Activated CD4-positive, alpha-beta memory T cell treated with anti-CD3 and anti-CD28 coated beads for 36 hours (primary cell): Measurements from ENCODE around the gene TMEM273. TPM values are rescaled to one million over a fixed set of nuclear protein-coding genes. Genes with fewer than 3 reads are reported as not detected.

Experiments
- CTCF ChIA-PET: fragments of 350-600 bp; sonication (Branson Sonifier 250); formaldehyde crosslinking; loops from one replicate; lab custom pipeline; 2021; ENCODE audit warnings: antibody characterized with exemption, inconsistent platforms; lab: Charles Lee
- POLR2A ChIA-PET: fragments of 350-600 bp; sonication (Branson Sonifier 250); formaldehyde crosslinking; loops from one replicate; lab custom pipeline; 2021; ENCODE audit warnings: antibody characterized with exemption; lab: Charles Lee
- DNase-seq: peaks from one replicate; pipeline ENCODE4 v3.0.0-alpha.2; 2020
- H3K27ac Mint-ChIP-seq: one replicate; pipeline ENCODE4 v1.8.0; 2021; ENCODE audit warnings: mixed read lengths
- H3K27me3 Mint-ChIP-seq: one replicate; pipeline ENCODE4 v1.8.0; 2021; ENCODE audit warnings: mixed read lengths
- H3K36me3 Mint-ChIP-seq: one replicate; pipeline ENCODE4 v1.8.0; 2021; ENCODE audit warnings: mixed read lengths
- H3K4me1 Mint-ChIP-seq: one replicate; pipeline ENCODE4 v1.8.0; 2021; ENCODE audit warnings: low read depth, mixed read lengths
- H3K4me3 Mint-ChIP-seq: one replicate; pipeline ENCODE4 v1.8.0; 2021; ENCODE audit warnings: mild to moderate bottlenecking, mixed read lengths
- H3K9me3 Mint-ChIP-seq: one replicate; pipeline ENCODE4 v1.8.0; 2021; ENCODE audit warnings: mixed read lengths
- intact Hi-C: fragments of 100-400 bp; cut with micrococcal nuclease; formaldehyde crosslinking; loops from one replicate; pipeline ENCODE4 v1.15.1; 2023
- total RNA-seq, 2 experiments: library from RNA; stranded (reverse); gene quantifications; one replicate each; pipeline ENCODE4 v1.2.3, GENCODE V29; 2021

Gene TMEM273
- total RNA-seq, 2 experiments from 2014 or later: 106 to 108 TPM

DNA sequence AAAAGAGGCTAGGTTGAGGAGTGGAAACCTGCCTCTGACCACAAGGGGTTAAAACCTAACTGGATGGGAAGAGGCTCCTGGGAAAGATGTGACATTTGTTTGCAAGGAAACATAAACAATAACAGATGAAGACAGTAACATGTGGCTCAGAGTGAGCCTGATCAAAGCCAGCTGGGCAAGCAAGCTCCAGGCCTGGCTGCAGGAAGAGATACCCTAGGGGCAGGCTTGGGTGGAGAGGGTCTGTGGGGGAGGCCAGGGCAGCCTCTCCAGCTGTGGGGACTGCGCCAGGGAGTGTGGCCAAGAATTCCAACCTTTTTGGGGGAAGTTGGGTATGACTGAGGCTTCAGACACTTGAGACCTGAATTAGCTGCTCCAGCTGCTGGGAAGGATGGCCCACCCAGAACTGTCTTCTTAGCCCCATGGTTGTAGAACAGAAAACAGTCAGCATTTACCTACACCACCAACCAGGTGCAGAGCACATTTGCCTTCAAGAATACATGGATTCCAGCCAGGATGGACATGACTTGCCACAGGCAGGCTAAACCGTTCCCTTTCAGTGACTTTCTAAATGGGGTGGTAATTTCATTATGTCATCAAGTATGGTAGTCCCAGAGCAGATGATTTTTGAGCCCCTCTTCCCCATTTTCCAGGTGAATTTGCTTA is 44.0 kb downstream of the TMEM273 start:
- intact Hi-C loops: no loop called here
- Mint-ChIP-seq H3K27me3 (no peaks in the 10 kb centered on the region), H3K4me3 (no peak overlapping the region), H3K27ac (no peak overlapping the region), H3K4me1 (no peaks in the 10 kb centered on the region), H3K9me3 (peaks cover 12% of the 10 kb centered on the region), H3K36me3 (no peaks in the 10 kb centered on the region)
- ChIA-PET CTCF (no interaction called here), POLR2A (interaction anchor here (2.0 kb wide), 1 partner anchor 11 kb away, joined by 5 read pairs; no protein-coding TSS in a partner anchor)
- no peak for DNase-seq

- intact Hi-C loops: no loop called here
- Mint-ChIP-seq H3K4me3 (no peak overlapping the region), H3K27me3 (no peaks in the 10 kb centered on the region), H3K27ac (no peak overlapping the region), H3K36me3 (no peaks in the 10 kb centered on the region), H3K9me3 (peaks cover 9% of the 10 kb centered on the region), H3K4me1 (no peaks in the 10 kb centered on the region)
- POLR2A ChIA-PET: no interaction called here
- CTCF ChIA-PET: no interaction called here
- no peak for DNase-seq
Measured at GRCh38 chr10:49143249-49143648, 44.9 kb downstream of the TMEM273 start.

GRCh38 chr10:49141541-49142332 is 46.5 kb downstream of the TMEM273 start:
- intact Hi-C loops: no loop called here
- no peak overlapping the region for H3K4me3 Mint-ChIP-seq
- DNase-seq: no peak
- no peaks in the 10 kb centered on the region for H3K27me3 Mint-ChIP-seq
- H3K9me3 Mint-ChIP-seq: no peaks in the 10 kb centered on the region
- ChIA-PET POLR2A (no interaction called here), CTCF (no interaction called here)
- no peak overlapping the region for H3K27ac Mint-ChIP-seq
- H3K36me3 Mint-ChIP-seq: no peaks in the 10 kb centered on the region
- H3K4me1 Mint-ChIP-seq: no peaks in the 10 kb centered on the region

DNA sequence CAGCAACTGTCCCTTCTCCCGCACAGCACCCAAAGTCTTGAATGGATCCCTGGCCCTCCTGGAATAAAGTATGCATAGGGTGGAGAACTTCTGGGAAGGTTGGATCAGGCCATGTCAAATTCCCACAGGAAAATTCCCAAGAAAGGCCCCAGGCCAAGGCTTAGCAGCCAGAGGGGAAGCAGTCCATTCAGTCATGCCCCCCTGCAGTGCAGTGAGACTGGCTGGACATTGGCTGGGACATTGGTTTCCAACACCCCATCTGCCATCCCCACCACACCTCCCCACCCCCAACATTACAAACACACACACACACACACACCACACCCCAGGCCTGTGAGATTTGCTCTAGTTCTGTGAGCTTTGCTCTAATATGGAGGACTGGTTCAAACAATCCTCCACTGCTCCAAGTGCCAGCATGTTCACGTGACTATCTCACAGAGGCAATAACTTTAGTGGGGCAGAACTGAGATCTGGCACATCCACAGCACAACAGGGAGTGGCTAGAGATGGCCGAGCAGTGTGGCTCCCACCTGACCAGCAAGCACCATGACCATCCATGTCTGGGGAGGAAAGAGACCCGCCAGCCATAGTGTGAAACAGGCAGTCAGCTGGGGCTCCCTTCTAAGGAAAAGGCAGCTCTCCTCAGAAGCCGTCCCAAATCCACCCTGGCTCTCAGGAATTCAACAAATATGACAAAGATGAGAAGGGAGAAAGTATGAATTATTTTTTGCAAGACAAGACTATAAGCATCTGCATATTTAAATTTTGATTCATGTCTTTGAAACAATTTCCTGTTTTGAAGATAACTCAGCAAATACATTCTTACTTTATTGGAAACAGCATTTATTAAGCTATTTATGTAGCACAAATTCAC is 47.6 kb downstream of the TMEM273 start:
- POLR2A ChIA-PET: no interaction called here
- Mint-ChIP-seq H3K27me3 (peaks cover 4% of the 10 kb centered on the region), H3K36me3 (no peaks in the 10 kb centered on the region), H3K9me3 (no peaks in the 10 kb centered on the region), H3K4me3 (no peak overlapping the region), H3K27ac (no peak overlapping the region), H3K4me1 (no peaks in the 10 kb centered on the region)
- DNase-seq: no peak
- intact Hi-C loops: no loop called here
- CTCF ChIA-PET: no interaction called here

- no peaks in the 10 kb centered on the region for H3K36me3 Mint-ChIP-seq
- H3K27ac Mint-ChIP-seq: no peak overlapping the region
- no peak overlapping the region for H3K4me3 Mint-ChIP-seq
- POLR2A ChIA-PET: no interaction called here
- no peaks in the 10 kb centered on the region for H3K9me3 Mint-ChIP-seq
- no peaks in the 10 kb centered on the region for H3K4me1 Mint-ChIP-seq
- DNase-seq: peak; percentile 19
- H3K27me3 Mint-ChIP-seq: peaks cover 5% of the 10 kb centered on the region
- intact Hi-C loops: no loop called here
- CTCF ChIA-PET: no interaction called here
Measured at GRCh38 chr10:49139846-49140195, 48.4 kb downstream of the TMEM273 start.

DNA sequence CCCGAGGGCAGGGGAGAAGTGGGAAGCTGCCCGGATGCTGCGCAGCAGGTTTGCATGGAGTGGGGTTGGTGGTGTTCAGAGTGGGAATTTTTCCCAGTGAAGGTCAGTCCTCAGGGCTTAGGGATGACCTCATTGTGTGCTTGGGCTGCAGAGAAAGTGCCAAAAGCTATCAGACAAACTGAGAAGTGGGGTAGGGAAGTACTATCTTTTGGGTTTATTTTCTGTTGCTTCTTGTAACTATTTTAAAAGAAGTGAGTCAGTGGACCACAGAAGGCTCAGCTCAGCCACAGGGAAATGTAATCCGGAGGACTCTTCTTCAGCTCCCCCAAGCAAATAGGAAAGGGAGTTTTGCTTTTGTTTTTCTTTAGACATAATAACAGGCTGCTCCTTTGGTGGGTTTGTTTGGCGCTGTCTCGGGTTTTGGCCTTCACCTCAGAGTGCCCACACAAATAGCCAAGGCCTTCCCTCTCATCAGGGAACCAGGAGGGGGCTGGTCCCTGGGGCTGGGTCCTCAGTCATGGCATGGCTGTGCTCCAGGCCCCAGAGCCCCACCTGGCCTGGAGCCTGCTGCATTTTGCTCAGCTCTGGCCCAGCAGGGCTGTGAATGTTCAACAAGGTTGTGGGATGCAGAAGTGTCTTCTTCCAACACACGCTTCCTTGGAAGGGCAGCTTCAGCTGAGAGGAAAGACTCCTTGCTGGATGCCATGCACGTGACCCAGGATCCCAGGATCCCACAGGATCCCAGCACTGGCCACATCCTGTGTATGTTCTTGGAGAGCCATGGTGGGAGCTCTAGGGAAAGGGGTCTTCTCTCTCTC is 49.0 kb downstream of the TMEM273 start:
- intact Hi-C loops: no loop called here
- Mint-ChIP-seq H3K27ac (no peak overlapping the region), H3K4me3 (no peak overlapping the region), H3K36me3 (no peaks in the 10 kb centered on the region), H3K4me1 (no peaks in the 10 kb centered on the region), H3K27me3 (peaks cover 5% of the 10 kb centered on the region), H3K9me3 (no peaks in the 10 kb centered on the region)
- ChIA-PET POLR2A (no interaction called here), CTCF (interaction anchor here (0.9 kb wide), 1 partner anchor 483 kb away, joined by 3 read pairs; no protein-coding TSS in a partner anchor)
- DNase-seq: no peak

DNA sequence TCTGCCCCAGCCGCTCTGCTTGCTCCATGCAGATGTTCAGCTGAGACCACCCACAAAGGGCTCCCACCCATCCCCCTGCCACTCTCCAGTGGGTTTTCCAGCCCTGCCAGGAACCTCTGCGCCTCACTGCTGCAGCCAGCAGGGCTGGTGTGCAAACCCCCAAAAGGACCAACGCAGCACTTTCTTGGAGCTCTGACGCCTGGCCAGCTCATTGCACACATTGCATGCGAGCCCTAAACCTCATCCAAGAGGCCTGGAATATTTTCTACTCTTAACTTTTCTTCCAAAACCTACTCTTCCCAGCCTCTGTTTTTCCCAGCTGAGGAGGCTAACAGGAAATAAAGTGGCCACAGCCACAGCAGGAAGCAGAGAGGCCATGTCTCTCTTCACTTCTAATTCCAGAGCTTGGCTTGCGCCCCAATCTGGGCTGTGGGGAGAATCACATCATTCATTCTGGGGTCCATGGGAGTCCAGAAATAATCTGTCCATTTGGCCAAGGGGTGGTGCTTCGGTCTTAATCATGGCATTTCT is 49.8 kb downstream of the TMEM273 start:
- Mint-ChIP-seq H3K4me1 (no peaks in the 10 kb centered on the region), H3K36me3 (no peaks in the 10 kb centered on the region)

DNA sequence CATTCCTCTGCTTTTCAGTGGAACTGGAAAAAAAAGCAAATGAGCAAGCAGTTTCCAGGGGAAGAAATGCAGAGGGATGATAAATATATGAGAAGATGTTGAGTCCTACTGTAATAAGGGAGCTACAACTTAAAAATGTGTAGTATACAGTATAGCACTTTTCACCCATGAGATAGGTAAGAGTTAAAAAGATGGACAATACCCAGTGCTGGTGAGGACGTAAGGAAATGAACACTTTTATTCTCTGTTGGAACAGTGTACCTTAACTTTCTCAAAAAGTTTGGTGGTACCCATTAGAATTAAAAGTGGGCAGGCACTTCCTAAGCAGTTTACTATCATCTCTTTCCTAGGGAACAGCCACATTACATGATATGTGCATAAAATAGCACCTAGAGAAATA is 51.7 kb downstream of the TMEM273 start:
- intact Hi-C loops: no loop called here
- ChIA-PET POLR2A (no interaction called here), CTCF (no interaction called here)
- no peaks in the 10 kb centered on the region for H3K4me1 Mint-ChIP-seq
- no peaks in the 10 kb centered on the region for H3K9me3 Mint-ChIP-seq
- peaks cover 11% of the 10 kb centered on the region for H3K27me3 Mint-ChIP-seq
- H3K27ac Mint-ChIP-seq: no peak overlapping the region
- H3K4me3 Mint-ChIP-seq: no peak overlapping the region
- DNase-seq: no peak
- H3K36me3 Mint-ChIP-seq: no peaks in the 10 kb centered on the region

More for the DNA sequence above, 49.8 kb downstream of the TMEM273 start:
- no peak for DNase-seq
- Mint-ChIP-seq H3K27ac (no peak overlapping the region), H3K4me3 (no peak overlapping the region), H3K27me3 (peaks cover 11% of the 10 kb centered on the region), H3K9me3 (no peaks in the 10 kb centered on the region)
- POLR2A ChIA-PET: no interaction called here
- CTCF ChIA-PET: interaction anchor here (0.9 kb wide), 1 partner anchor 482 kb away, joined by 3 read pairs; no protein-coding TSS in a partner anchor
- intact Hi-C loops: no loop called here

GRCh38 chr10:49135575-49136313 is 52.4 kb downstream of the TMEM273 start:
- Mint-ChIP-seq H3K27ac (no peak overlapping the region), H3K36me3 (no peaks in the 10 kb centered on the region), H3K9me3 (no peaks in the 10 kb centered on the region), H3K4me1 (no peaks in the 10 kb centered on the region), H3K27me3 (peaks cover 11% of the 10 kb centered on the region), H3K4me3 (no peak overlapping the region)
- intact Hi-C loops: no loop called here
- CTCF ChIA-PET: no interaction called here
- POLR2A ChIA-PET: no interaction called here
- no peak for DNase-seq

DNA sequence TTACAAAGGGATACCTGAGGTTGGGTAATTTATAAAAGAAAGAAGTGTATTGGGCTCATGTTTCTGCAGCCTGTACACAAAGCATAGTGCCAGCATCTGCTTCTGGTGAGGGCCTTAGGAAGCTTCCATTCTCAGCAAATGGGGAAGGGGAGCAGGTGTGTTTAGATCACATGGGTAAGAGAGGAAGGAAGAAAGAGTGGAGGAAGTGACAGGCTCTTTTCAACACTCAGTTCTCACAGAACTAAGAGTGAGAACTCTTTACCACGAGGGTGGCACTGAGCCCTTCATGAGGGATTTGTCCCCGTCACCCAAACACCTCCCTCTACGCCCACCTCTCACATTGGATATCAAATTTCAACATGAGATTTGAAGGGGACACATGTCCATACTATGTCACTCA is 53.9 kb downstream of the TMEM273 start:
- no peaks in the 10 kb centered on the region for H3K9me3 Mint-ChIP-seq
- ChIA-PET POLR2A (no interaction called here), CTCF (no interaction called here)
- H3K4me1 Mint-ChIP-seq: no peaks in the 10 kb centered on the region
- H3K36me3 Mint-ChIP-seq: no peaks in the 10 kb centered on the region
- DNase-seq: no peak
- peaks cover 11% of the 10 kb centered on the region for H3K27me3 Mint-ChIP-seq
- H3K27ac Mint-ChIP-seq: no peak overlapping the region
- no peak overlapping the region for H3K4me3 Mint-ChIP-seq
- intact Hi-C loops: no loop called here

- H3K27ac Mint-ChIP-seq: no peak within 1 kb of the TSS
- CTCF ChIA-PET: no interaction called here
- H3K4me3 Mint-ChIP-seq: no peak within 1 kb of the TSS
Measured at GRCh38 chr10:49133706-49134248, 54.4 kb downstream of the TMEM273 start, which contains the start of gene FAM170B. Gene FAM170B (minus strand): TSS chr10:49134021. CDS start chr10:49133918, 103 bp downstream.

More at GRCh38 chr10:49133706-49134248, 54.4 kb downstream of the TMEM273 start, which contains the start of gene FAM170B:
- Mint-ChIP-seq H3K36me3 (no peaks in the 10 kb centered on the region), H3K4me1 (no peaks in the 10 kb centered on the region), H3K9me3 (no peaks in the 10 kb centered on the region), H3K27me3 (peaks cover 16% of the 10 kb centered on the region)
- POLR2A ChIA-PET: no interaction called here
- intact Hi-C loops: no loop called here
- DNase-seq: no peak
